ENCODE results near the gene ARID3A.

ARID3A gene

GRCh38 chr19:931860-932647, 6.2 kb downstream of the ARID3A start:
- DNase-seq (ENCODE audit: low read depth in 2 of 2), result no peak

DNA sequence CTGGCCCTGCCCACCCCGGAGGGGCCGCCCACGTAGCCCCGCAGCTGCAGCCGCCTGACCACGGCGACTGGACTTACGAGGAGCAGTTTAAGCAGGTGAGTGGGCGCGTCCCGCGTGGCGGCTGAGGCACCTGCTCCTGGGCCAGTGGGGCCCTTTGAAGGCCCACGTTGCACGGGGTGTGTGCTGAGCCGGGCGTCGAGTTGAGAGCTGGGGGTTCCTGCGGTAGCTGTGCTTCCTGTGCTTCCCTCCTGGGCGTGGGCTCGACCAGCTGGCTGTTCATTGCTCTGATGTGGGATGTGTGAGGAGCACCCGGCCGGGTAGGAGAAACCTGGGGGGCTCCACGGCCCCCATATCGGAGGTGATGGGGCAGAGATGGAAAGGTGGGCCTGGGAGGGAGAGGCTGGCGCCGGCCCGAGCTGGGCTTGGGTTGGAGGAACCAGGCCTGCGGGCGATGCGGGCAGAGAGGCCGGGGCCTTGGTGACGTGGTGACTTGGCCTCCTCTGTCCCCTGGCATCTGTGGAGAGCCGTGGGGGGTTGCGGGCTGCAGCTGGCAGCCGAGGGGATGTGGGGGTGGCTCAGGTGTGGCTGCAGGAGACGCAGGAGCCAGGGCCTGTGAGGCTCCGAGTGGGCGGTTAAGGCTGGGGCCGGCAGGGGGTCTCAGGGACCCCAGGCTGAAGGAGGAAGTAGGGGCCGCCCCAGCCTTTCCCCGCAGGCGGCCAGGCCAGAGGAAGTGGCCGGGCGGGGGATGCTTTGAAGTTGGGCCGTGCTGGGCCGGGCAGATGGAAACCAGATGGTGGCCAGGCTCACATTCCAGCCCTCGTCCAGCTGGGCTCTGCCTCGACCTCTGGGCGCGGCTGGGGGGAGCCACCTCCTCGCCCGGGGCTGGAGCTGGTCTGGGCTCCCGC, 7.1 kb downstream of the ARID3A start:
- DNase-seq (ENCODE audit: low read depth in 2 of 2), result no peak

DNA sequence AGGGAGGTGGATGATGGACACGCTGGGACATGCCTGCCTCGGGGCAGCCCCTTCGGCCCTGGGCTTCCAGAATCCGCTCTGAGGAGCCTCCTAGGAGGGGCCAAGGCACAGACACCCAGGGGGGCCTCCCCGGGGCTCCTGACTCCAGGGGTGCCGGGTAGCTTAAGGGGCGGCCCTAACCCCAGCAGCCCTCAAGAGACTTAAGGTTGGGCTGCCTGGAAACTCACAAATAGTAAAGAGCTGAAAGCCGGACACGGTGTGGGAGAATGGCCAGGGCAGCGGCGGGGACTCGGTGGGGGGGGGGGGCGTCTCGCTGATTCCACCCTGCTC, 7.7 kb downstream of the ARID3A start:
- DNase-seq (ENCODE audit: low read depth in 2 of 2), result no peak

DNA sequence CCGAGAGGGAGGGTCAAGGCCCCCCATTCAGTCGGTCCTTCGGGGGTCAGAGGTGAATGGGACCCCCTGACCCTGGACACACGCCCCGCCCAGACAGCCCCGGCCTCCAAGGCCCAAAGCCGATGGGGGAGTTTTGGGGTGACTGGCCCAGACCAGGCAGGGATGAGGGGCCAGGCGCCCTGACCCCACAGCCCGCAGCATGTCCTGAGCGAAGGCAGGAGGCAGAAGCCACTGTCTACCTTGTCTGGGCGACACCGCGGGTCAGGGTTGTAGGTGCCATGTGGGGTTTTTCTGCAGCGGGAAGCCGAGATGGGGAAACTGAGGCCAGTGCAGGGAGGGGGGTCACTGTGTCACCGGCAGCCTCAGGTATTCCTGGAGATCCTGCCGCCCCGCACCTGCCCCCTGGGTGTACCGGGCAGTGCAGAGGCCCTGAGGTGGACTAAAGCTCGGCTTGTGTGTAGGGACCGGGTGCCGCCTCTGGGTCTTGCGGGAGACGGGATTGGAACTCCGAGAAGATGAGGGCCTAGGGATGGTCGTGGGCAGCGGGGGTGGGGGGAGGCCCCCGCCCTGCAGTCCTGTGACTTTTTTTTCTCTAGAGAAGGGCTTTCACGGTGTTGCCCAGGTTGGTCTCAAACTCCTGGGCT, 8.5 kb downstream of the ARID3A start:
- DNase-seq (ENCODE audit: low read depth in 2 of 2), result no peak

DNA sequence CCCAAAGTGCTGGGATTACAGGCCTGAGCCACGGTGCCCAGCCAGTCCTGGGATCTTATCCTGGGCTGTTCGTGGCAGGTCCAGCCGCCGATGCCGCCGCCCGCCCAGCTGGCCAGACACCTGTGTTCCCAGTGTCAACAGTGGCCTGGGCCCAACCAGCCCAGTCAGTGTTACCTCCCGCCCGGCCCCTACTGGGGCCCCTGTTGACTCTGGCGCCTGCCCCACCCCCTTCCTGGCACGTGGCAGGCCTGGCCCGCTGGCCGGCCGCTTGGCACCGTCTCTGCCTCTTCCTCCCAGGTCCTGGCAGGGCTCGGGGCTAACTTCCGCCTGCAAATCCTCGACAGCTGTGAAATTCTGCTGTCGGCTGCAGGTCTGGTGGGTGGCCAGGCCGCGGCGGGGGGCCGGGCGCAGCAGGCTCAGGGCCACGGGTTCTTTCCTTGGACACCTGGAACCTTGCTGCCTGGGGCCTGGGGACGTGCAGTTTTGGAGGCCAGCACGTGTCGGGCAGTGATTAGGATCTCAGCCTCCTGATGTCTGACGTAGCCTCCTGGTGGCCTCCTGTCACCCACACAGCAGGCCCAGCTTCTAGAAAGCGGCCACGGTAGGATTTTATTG, 9.1 kb downstream of the ARID3A start:
- DNase-seq (ENCODE audit: low read depth in 2 of 2), result no peak

DNA sequence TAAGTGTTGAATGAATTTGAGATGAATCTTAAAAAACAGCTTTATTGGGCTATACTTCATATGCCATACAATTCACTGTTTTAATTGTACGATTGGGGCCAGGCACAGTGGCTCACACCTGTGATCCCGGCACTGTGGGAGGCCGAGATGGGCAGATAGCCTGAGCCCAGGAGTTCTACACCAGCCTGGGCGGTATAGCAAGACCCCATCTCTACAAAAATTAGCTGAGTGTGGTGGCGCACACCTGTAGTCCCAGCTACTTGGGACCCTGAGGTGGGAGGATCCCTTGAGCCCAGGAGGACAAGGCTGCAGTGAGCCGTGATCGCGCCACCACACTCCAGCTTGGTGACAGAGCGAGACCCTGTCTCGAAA, 10.3 kb downstream of the ARID3A start:
- DNase-seq (ENCODE audit: low read depth in 2 of 2), result no peak

- no peak for DNase-seq (ENCODE audit: low read depth in 2 of 2)
These were observed 11.4 kb downstream of the ARID3A start for GRCh38 chr19:937259-937694.

DNA sequence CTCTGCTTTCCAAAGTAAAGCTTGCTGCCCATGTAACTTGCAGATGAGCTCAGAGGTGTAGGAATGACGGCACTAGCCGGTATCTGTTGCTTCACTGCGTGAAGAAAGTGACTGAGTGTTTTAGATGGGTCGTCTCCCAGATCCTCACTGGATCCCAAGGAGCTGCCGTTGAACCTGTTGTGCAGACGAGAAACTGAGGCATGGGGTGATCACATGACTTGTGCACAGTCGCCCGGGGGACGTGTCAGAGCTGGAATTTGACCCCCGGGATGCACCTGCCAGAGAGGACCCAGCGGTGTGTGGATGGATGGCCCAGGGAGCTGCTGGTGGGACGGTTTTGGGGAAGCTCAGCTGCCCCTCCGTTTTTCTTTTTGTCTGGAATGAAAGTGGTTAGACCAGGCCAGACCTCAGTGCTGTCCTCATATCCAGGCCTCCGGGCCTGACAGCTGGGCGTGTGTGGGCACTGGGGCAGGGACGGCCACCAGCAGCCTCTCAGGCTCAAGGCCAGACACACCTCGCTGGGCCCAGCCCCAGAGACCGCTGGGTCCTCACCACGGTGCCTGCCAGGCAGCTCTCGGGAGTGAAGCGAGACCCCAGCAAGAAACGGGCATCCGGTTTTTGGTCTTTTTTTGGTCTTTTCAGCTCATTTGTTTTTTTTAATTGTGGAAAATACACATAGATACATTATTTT, 12.5 kb downstream of the ARID3A start:
- no peak for DNase-seq (ENCODE audit: low read depth in 2 of 2)

GRCh38 chr19:939439-939838, 13.6 kb downstream of the ARID3A start:
- DNase-seq (ENCODE audit: low read depth in 2 of 2), result no peak

DNA sequence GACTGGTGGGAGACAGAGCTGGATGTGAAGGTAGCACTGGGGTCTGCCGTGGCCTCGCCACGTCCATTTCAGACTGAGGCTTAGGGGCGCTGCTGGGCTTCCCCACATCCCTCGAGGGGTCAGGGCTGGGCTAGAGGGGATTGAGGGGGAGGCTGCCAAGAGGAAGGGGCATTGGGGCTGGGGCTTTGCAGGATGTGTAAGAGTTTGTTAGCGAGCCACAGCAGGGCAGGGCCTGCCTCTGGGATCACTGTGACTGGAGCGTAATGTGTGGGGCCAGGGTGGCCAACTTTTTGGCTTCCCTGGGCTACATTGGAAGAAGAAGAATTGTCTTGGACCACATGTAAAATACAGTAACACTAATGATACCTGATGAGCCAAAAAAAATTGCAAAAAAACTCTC, 14.1 kb downstream of the ARID3A start:
- no peak for DNase-seq (ENCODE audit: low read depth in 2 of 2)

DNA sequence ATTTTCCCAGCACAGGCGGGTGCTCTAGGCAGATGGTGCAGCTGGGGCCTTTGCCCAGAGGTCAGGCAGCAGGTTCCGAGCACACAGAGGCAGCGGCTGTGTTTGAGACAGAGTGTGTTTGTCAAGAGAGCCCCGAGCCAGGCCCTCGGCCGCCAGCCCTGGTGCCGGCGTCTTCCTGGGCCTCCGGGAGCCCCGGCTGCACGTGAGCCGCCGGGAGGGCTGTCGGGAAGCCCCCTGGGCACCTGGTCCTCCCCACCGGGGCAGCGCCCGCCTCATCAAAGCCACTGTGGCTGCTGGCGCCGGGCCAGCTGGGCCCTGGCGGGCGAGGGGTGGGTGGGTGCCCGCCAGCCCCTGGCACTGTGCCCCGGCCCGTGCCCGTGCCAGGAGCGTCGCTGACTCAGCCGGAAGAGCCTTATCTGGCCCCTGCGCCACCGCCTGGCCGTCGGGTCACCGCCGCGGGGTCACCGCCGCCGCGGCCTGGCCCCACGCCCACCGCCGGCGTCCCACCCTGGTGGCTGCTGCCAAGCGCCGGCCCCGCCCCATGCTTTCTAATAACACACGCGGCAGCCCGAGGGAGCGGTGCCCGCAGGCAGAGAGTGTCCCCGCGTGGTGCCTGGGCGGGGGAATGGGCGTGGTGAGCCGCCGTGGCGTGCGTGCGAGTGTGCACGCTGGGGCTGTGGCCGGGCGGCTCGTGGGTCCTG, 14.9 kb downstream of the ARID3A start:
- DNase-seq (ENCODE audit: low read depth in 2 of 2), result peak in 1 of 2 donors; percentile 39

- no peak for DNase-seq (ENCODE audit: low read depth in 2 of 2)
These were observed 15.7 kb downstream of the ARID3A start for GRCh38 chr19:941292-942132.

GRCh38 chr19:942133-942645, 16.4 kb downstream of the ARID3A start:
- DNase-seq (ENCODE audit: low read depth in 2 of 2), result no peak

DNA sequence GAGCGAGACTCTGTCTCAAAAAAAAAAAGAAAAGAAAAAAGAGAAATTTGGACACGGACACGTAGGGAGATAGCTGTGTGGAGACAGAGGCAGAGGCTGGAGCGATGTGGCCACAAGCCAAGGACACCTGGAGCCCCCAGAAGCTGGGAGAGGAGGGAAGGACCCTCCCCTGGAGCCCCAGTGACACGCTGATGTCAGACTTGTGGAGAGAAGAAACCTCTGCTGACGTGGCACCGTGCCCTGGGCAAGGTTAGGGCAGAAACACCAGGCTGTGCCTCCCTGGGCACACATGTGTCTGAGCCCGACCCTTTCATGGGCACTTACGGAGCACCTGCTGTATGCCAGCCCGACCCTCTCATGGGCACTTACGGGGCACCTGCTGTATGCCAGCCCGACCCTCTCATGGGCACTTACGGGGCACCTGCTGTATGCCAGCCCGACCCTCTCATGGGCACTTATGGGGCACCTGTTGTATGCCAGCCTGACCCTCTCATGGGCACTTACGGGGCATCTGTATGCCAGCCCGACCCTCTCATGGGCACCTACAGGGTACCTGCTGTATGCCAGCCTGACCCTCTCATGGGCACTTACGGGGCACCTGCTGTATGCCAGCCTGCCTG, 17.8 kb downstream of the ARID3A start:
- no peak for DNase-seq (ENCODE audit: low read depth in 2 of 2)

GRCh38 chr19:944171-944567, 18.3 kb downstream of the ARID3A start:
- DNase-seq (ENCODE audit: low read depth in 2 of 2), result no peak

DNA sequence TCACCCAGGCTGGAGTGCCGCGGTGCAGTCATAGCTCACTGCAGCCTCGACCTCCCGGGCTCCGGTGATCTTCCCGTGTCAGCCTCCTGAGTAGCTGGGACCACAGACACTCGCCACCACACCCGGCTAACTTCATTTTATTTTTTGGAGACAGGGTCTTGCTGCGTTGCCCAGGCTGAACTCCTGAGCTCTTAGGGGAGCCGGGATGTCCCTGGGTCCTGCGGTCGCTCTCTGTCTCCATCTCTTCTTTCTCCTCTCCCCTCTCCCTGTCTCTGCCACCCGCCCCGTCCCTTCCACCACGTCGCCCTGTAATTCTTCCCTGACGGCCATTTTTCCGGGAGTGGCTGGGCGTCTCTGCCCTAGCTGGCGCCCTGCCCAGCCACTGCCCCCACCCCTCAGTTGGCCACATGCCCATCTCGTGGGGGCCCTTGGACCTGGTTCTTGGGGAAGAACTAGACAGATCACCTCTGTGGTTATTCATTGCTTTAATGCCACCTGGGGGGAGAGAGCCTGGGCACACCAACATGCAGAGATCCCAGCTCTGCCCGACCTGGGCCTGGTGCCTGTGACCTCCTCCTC, 18.9 kb downstream of the ARID3A start:
- no peak for DNase-seq (ENCODE audit: low read depth in 2 of 2)

GRCh38 chr19:945401-946252, 19.8 kb downstream of the ARID3A start:
- no peak for DNase-seq (ENCODE audit: low read depth in 2 of 2)

DNA sequence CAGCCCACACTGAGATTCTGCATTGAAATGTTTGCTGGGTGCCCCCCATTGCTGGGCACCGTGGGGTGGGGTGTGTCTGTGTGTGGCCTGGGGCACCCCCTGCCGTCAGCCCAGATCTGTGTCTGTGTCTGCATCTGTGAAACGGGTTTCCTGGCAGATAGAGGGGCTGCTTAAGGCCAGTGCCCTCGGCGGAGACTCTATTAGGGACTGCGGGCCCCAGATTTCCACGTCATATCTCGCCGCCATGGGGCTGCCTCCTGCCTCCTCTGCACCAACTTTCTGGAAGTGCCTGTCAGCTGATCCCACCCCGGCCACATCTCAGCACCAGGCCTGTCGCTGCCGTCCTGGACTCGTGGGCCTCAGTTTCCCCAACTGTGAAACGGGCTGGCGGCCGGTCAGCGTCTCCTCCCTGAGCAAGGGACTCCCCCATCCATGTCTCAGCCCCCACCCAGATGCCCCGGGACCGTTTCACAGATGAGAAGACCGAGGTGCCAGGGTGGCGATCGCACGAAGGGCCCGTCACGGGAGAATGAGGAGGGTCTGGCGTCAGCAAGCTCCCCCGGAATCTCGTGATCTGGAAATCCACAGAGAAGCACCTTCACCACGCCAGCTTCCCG, 21.4 kb downstream of the ARID3A start:
- no peak for DNase-seq (ENCODE audit: low read depth in 2 of 2)

Measured in stimulated activated CD8-positive, alpha-beta memory T cell treated with anti-CD3 and anti-CD28 coated beads, Interleukin-15, amount 100 ng/mL, for 48 hours (primary cell).